CD4-positive, alpha-beta T cell treated with Interleukin-6 at 100 ng/mL for 8 hours (primary cell): ENCODE data around the gene COX7A1.
A peak's percentile ranks its signal among the peaks of the same experiment; 100 is the strongest.
"Not testable (repeated sequence)": the region's sequence is repeated elsewhere in the genome, so short reads cannot be mapped to it uniquely, and the experiment has no call there.

Source experiments
- DNase-seq: peaks from one replicate; pipeline ENCODE4 v3.0.0-alpha.2; 2020; ENCODE audit warnings: mixed read lengths, low spot score

COX7A1 gene

GRCh38 chr19:36141039-36141927 lies 11.0 kb downstream of the COX7A1 start:
- peak; percentile 85 for DNase-seq

DNA sequence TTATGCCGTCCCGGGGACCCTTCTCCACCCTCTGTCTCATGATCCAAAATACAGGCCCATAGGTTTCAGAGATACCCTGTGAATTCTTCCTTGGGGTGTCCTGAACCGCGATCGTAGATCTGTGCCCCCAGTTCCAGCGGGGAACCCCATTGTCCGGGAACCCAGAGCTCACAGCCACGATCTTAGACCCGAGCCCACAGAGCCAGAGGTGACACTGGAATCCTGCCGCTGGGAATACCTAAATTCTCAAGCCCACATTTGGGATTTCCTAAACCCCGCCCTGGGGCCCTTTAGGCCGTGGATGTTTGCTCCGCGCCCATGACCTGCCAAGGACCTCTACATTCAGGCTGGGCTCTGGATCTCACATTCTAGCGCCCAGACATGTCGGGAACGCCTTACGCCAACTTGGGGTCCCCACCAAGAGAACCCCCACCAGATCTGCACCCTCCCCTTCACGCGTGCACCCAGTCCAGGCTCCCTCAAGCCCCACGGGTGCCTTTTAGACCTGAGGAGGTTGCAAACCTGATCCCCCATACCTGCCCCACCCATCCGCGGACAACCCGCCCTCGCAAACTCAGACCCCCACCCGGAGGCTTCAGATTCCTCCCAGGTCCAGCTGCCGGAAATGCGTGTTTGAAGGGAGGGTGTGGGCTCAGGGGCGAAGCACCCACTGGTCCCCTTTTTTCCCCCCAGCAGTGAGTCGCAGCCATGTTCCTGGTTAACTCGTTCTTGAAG lies 11.8 kb downstream of the COX7A1 start:
- DNase-seq: peak; percentile 39

- peak; percentile 91 for DNase-seq
Measured at GRCh38 chr19:36139473-36140303, 12.6 kb downstream of the COX7A1 start, which contains the start of gene CAPNS1. Gene CAPNS1 (plus strand): TSS chr19:36140066. CDS start chr19:36141012, 946 bp downstream.

DNA sequence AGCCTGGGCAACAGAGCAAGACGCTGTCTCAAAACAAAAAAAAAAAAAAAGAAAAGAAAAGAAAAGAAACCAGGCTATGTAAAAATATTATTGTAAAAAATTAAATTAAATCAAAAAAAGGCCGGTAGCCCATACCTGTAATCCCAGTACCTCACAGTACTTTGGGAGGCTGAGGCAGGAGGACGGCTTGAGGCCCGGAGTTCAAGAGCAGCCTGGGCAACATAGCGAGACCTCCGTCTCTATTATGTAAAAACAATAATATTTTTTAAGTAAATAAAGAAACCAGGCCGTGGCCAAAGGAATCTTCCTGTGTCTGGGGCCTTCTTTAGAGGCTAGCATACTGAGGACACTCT lies 13.2 kb downstream of the COX7A1 start:
- no peak for DNase-seq

- no peak for DNase-seq
Measured at GRCh38 chr19:36136964-36137686, 15.1 kb downstream of the COX7A1 start.

GRCh38 chr19:36134867-36135266 lies 17.4 kb downstream of the COX7A1 start:
- DNase-seq: not testable (repeated sequence)

DNA sequence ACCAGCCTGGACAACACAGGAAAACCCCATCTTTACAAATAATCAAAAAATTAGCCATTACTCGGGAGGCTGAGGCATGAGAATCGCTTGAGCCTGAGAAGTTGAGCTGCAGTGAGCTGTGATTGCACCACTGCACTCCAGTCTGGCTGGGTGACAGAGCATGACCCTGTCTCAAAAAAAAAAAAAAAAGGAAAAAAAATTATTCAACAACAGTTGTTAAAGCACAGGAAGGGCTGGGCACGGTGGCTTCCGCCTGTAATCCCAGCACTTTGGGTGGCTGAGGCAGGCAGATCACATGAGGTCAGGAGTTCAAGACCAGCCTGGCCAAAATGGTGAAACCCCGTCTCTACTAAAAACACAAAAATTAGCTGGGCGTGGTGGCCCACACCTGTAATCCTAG lies 21.0 kb downstream of the COX7A1 start:
- not testable (repeated sequence) for DNase-seq

DNA sequence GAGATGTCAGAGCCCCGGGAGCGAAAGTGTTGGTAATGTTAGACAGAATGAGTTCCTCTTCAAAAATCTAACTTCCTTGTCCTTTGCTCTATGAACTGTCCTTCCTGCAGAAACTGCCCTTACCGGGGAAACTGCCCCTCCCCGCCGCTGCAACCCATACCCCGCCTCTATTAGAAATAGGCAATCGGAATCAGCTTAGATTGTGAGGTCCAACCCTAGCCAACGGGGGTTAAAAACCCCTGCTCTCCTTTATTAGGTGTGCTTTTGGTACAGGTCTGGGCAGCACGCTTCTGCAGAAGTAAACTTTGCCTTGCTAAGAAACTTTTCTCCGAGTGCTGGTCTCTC lies 23.9 kb downstream of the COX7A1 start:
- DNase-seq: no peak

- no peak for DNase-seq
Measured at GRCh38 chr19:36125557-36125956, 26.7 kb downstream of the COX7A1 start.

DNA sequence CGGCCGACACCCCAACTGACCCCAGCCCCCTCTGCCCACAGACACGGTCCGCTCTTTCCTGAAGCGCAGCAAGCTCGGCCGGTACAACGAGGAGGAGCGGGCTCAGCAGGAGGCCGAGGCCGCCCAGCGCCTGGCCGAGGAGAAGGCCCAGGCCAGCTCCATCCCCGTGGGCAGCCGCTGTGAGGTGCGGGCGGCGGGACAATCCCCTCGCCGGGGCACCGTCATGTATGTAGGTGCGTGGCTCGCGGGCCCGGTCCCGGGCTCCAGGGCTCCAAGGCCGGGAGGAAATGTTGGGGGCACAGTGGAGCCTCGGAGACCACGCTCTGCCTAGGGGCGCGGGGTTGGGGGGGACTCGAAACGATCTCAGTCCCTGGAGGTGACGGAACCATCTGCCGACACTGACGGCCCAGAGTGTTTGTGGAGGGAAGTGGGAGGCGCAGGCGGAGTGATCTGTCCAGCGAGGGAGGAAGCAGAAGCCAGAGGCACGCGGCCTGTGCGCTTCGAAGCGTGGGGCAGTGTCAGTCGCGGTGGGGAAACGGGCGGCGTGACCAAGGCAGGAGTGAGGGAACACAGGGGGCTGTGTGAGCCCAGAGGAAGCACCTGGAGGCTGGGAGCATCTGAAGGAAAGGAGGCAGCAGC lies 30.6 kb downstream of the COX7A1 start:
- no peak for DNase-seq

- no peak for DNase-seq
Measured at GRCh38 chr19:36120984-36121358, 31.3 kb downstream of the COX7A1 start.

DNA sequence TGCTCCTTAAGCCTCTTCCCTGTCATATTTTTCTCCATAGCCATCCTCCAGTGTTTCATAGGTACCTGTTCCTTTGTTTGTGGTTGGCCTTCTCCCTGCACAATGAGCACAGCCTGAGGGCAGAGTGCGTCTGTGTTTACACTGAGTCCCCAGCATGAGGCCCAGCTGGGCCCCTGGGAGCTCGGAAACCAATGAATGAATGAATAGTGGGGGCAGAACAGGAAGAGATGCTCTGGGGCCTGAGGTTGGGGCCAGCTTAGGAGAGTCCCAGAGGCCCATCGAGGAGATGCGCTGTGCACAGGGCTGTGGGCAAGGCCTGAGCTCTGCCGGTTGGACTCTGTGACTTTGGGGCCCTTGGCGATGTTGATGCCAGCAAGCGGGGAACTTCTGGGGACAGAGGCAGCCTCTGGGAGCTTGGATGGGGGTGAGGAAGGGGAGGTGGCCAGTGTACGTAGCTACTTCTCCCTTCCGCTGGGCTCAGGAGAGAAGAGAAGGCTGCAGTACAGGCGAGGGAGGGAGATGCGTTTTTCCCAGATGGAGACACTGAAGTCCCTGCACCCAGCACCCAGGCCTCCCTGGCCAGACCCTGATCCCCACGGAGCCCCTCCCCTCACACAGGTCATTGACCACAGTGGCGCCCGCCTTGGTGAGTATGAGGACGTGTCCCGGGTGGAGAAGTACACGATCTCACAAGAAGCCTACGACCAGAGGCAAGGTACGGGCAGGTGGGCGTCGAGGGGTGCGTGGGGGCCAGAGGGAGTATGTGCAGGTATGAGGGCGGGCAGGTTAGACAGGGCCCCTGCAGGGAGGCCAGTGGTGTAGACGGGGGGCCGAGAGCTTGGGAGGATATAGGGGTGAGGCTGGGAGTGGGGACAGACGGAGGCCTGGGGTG lies 31.9 kb downstream of the COX7A1 start:
- no peak for DNase-seq

GRCh38 chr19:36116344-36116637 lies 36.0 kb downstream of the COX7A1 start:
- no peak for DNase-seq

DNA sequence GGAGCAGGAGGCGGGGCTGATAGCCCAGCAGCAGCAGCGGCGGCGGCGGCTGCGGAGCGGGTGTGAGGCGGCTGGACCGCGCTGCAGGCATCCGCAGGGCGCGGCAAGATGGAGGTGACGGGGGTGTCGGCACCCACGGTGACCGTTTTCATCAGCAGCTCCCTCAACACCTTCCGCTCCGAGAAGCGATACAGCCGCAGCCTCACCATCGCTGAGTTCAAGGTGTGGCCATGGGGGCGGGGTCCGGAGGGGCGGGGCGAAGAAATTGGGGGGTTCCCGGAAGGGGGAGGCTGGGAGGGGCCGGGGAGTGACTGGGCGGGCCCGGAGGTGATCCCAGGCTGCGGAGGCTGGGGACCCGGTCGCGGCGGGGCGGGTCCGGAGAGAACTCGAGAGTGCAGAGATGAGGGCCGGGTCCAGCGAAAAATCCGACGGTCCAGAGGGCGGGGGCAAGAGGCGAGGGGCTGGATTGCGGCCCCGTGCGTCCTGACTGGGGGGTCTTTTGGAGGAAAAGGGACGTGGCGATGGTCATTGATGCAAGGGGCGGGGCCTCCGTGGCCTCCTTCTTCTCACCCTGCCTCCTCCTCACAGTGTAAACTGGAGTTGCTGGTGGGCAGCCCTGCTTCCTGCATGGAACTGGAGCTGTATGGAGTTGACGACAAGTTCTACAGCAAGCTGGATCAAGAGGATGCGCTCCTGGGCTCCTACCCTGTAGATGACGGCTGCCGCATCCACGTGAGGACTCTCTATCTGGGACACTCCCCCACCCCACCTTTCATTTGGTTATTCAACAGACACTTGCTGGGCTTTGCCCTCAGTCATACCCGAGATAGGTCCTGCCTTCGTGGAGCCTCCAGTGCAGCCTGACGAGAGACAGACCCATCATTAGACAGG lies 36.5 kb downstream of the COX7A1 start, which contains the start of gene TBCB:
TSS of gene TBCB (plus strand) at position 16 of the 891 bp plus-strand sequence. CDS start at position 109, 93 bp downstream.
- peak; percentile 90 for DNase-seq

DNA sequence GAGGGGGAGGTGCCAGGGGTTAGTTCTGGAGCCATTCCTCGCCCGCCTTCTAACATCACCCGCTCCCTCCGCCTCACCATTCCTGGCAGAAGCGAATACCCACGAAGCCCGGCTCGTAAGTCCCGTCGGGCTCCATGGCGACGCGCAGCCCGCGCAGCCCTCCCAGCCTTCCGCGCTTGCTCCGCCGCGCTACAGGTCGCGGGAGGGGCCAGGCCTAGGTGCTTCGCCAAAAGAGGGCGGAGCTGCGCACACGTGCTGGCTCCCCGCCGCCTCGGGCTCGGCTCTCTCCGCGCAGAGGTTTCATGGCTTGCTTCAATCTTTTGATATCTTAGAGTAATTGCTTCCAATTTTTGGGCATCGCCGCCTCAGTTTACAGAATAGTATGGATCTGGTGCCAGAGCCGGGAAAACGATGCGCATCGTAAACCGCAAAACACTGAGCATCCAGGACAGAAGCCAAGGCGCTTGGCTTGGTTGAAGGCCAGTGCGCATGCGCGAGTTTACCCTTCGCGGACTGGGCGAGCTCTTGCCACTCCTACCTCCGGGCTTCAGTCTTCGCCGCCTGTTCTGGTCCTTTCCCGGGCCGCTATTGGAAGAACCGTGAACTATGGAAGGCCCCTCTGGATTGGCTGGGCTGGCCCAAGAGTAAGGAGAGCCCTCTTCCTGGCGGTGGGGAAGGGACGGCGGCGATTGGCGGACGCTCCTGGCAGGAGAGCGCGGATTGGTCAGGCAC lies 37.4 kb downstream of the COX7A1 start, which contains the start of gene POLR2I:
TSS of gene POLR2I (minus strand) at position 155 of the 732 bp plus-strand sequence. CDS start at position 136, 19 bp downstream.
- DNase-seq: peak; percentile 100

DNA sequence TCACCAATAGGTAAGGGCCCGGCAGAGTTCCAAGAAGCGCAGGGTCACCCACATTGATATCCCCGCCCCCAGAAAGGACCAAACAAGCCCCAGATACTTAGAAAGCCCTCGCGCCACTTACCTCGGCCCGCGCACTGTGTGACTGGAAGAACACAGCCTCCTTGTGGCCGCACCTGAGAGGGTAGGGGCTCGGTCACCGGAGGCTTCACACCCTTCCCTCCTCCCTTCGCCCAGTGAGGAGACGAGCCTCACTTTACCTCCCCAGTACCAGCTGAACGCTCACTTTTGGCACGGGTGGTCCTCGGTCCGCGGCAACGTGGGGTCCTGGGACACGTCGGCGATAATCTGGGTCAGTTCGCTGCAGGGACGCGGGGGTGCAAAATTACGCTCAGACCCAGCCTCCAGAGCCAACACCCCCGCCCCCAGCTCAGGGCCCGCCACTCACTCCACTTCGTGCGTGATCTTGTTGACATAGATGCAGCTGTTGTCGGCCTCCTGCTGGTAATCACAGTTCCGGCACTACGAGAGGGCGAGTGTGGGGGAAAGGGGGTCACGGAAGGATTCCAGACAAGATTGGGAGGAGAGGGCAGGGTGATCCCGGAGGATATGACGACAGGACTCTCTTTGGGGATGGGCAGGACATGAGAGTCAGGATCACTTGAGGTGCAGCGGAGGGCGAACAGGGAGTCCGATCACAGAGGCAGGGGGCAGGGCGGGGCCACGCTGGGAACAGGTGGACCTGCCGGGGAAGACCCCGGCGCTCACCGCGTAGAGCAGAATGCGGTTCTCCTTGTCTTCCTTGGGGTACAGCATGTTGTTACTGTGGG lies 38.1 kb downstream of the COX7A1 start:
- no peak for DNase-seq

- no peak for DNase-seq
Measured at GRCh38 chr19:36113425-36113824, 38.8 kb downstream of the COX7A1 start.
